Chondrocyte (in vitro differentiated cells): ENCODE data around the gene NPAS3. TPM values are rescaled to one million over a fixed set of nuclear protein-coding genes. Genes with fewer than 3 reads are reported as not detected.

ENCODE experiments used
- DNase-seq: peaks from one replicate; pipeline ENCODE4 v3.0.0; 2021; ENCODE audit warnings: mixed read lengths, low spot score
- H3K27ac Mint-ChIP-seq: one replicate; pipeline ENCODE4 v1.8.0; 2021; ENCODE audit warnings: mild to moderate bottlenecking, moderate library complexity, mixed read lengths; ENCODE audit not compliant: unreplicated experiment
- H3K27me3 Mint-ChIP-seq: 2 replicates; pipeline ENCODE4 v1.8.0; 2021; ENCODE audit warnings: low read depth, mixed read lengths
- H3K36me3 Mint-ChIP-seq: 2 replicates; pipeline ENCODE4 v1.8.0; 2021; ENCODE audit warnings: low read depth, mixed read lengths
- H3K4me1 Mint-ChIP-seq: 2 replicates; pipeline ENCODE4 v1.8.0; 2021; ENCODE audit warnings: low read depth, mild to moderate bottlenecking, mixed read lengths
- H3K4me3 Mint-ChIP-seq: one replicate; pipeline ENCODE4 v1.8.0; 2021; ENCODE audit warnings: mild to moderate bottlenecking, moderate library complexity, mixed read lengths; ENCODE audit not compliant: unreplicated experiment
- H3K9me3 Mint-ChIP-seq: 2 replicates; pipeline ENCODE4 v1.8.0; 2021; ENCODE audit warnings: low read depth, mixed read lengths
- CTCF ChIP-seq: fragments of 200-600 bp; sonication (generic); IDR thresholded peaks from 2 replicates; pipeline ENCODE4 v1.5.0; 2021; ENCODE audit warnings: antibody characterized with exemption, mild to moderate bottlenecking, moderate library complexity
- total RNA-seq: library from RNA; stranded (reverse); gene quantifications from 3 replicates; pipeline ENCODE4 v1.2.1, GENCODE V29; 2021

NPAS3 gene
- total RNA-seq, 1 donor from 2014 or later: 2.6 TPM

GRCh38 chr14:33631441-33631840 lies 692.8 kb downstream of the NPAS3 start:
- Mint-ChIP-seq H3K27me3 (no peaks in the 10 kb centered on the region), H3K4me1 (no peaks in the 10 kb centered on the region), H3K4me3 (no peak overlapping the region), H3K9me3 (no peaks in the 10 kb centered on the region), H3K27ac (no peak overlapping the region), H3K36me3 (no peaks in the 10 kb centered on the region)
- TF ChIP-seq CTCF: no peak
- DNase-seq: no peak

DNA sequence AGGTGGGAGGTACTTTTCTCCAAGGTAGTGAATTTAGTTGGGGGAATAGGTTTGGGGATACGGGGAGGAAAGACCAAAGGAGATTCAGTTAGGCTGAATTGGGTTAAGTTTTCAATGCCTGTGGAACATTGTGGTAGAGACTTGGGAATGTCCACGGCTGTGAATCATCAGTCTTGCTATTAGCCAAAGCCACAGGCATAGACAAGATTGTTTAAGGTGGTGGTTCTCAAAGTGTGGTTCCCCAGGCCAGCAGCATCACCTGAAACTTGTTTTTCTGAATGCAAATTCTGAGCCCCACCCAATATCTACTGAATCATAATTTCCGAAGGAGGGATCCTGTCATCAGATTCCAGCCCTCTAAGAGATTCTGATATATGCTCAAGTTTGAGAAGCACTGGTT lies 696.0 kb downstream of the NPAS3 start:
- no peak for DNase-seq
- no peak overlapping the region for H3K4me3 Mint-ChIP-seq
- no peaks in the 10 kb centered on the region for H3K36me3 Mint-ChIP-seq
- no peaks in the 10 kb centered on the region for H3K9me3 Mint-ChIP-seq
- peaks cover 4% of the 10 kb centered on the region for H3K4me1 Mint-ChIP-seq
- no peak for TF ChIP-seq CTCF
- no peak overlapping the region for H3K27ac Mint-ChIP-seq
- H3K27me3 Mint-ChIP-seq: no peaks in the 10 kb centered on the region

DNA sequence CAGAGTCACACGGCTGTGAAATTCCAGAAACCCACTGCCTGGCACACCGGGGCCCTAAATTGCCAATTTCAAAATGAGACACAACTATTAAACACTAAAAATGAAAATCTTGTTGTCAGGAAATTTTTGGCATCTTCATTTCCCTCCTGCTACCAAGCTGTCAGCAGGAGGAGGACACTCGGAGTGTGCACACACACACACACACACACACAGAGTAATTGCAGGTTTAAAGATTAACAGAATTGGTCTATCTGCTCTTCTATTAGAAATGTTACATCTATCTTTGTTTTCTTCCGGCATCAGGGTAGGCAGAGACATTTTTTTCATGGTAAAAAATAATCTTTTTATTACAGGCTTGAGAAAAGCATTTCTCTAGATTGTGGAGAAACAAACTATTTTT lies 698.0 kb downstream of the NPAS3 start:
- Mint-ChIP-seq H3K4me3 (no peak overlapping the region), H3K9me3 (no peaks in the 10 kb centered on the region), H3K36me3 (no peaks in the 10 kb centered on the region), H3K4me1 (peaks cover 4% of the 10 kb centered on the region), H3K27ac (no peak overlapping the region), H3K27me3 (no peaks in the 10 kb centered on the region)
- no peak for DNase-seq
- no peak for TF ChIP-seq CTCF

- DNase-seq: no peak
- Mint-ChIP-seq H3K4me1 (peaks cover 3% of the 10 kb centered on the region), H3K27ac (no peak overlapping the region), H3K27me3 (no peaks in the 10 kb centered on the region), H3K9me3 (no peaks in the 10 kb centered on the region), H3K4me3 (no peak overlapping the region), H3K36me3 (no peaks in the 10 kb centered on the region)
- TF ChIP-seq CTCF: no peak
Observed at GRCh38 chr14:33642080-33642479, 703.4 kb downstream of the NPAS3 start.

DNA sequence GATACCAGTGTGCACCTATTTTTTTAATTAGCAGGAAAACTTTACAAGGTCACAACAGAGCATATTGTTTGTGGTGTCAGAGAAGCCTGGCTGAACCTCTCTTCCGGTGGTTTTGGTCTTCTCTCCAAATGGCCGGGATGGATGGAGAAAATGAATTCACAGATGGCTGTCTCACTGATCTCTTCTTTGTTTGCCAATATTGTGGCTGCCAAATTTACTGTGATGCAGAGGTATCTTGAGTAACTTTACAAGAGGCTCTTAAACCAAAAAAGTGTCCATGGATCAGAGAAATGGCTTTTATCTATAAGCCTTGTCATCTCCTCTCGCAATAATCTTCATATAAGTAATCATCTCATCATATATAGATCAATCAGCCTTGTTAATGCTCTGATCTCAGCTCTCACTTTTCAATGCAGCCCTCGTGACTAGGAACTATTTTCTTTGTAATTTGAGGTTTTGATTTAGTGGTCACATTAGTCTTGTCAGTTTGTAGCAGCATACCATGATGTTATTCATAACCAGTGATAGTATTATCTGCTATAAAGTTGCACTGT lies 704.1 kb downstream of the NPAS3 start:
- no peak overlapping the region for H3K4me3 Mint-ChIP-seq
- no peaks in the 10 kb centered on the region for H3K9me3 Mint-ChIP-seq
- H3K4me1 Mint-ChIP-seq: peaks cover 10% of the 10 kb centered on the region
- no peaks in the 10 kb centered on the region for H3K36me3 Mint-ChIP-seq
- no peak overlapping the region for H3K27ac Mint-ChIP-seq
- no peak for TF ChIP-seq CTCF
- no peaks in the 10 kb centered on the region for H3K27me3 Mint-ChIP-seq
- no peak for DNase-seq
